GF-D8 (cell line): ENCODE measurements around the gene RNGTT.
"Not testable (repeated sequence)": the region's sequence is repeated elsewhere in the genome, so short reads cannot be mapped to it uniquely, and the experiment has no call there.

ENCODE experiments used
- DNase-seq: peaks from one replicate; lab custom pipeline; 2025; lab: John Stamatoyannopoulos, UW

Gene RNGTT

DNA sequence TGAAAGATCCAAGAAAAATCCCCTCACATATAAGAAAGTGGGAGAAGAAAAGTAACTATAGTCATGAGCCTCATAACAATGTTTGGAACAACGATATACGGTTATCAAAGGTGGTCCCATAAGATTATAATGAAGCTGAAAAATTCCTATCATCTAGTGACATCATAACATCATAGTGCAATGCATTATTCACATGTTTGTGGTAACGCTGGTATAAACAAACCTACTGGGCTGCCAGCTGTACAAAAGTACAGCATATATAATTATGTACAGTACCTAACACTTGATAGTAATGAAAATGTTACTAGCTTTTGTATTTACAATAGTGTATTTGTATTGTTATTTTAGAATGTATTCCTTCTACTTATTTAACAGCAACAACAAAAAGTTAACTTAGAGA is 240.7 kb downstream of the RNGTT start:
- no peak for DNase-seq

- DNase-seq: not testable (repeated sequence)
Measured at GRCh38 chr6:88716399-88716798, 247.0 kb downstream of the RNGTT start.

GRCh38 chr6:88712243-88712936 is 251.0 kb downstream of the RNGTT start:
- DNase-seq: no peak

DNA sequence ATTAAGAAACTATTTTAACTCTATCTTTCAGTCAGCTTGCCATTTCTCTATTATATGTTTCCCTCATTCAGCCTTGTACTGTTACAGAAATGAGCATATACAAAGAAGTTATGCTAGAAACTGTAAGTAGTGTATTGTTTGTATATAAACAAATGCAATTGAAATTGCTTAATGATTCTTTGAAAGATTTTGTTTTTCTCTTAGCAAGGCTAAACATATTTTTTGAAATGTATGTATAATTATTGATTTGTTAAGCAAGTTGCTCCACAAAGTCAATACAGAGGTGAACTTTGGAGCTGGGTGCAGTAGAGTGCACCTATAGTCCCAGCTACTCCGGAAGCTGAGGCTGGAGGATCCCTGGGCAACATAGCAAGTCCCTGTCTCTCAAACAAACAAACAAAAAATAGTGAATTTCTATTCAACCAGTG is 253.6 kb downstream of the RNGTT start:
- DNase-seq: no peak

DNA sequence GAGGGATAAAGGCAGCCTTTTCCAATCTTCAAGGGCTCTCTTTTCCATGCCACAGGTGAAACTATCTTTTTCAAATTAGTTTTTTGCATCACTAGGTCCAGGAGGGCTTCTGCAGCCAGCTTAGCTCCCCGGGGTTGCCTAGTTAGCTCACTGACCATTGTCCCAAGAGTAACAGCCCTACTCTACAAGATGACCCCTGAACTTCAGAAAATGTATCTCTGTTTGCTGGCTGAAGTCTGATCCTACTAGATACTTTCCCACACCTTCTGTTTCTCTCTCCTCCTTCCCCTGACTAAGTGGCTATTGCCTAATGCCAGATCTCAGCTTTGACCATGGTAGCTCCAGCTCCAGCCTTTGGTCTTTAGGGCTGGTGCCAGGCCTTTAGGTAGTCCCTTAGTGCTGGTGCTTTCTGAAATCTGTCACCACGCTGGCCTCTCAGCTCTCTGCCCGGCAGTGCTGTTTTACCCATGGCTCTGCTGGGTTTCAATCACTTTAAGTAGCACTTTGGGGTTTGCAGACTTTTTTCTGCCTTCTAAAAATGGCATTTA is 255.1 kb downstream of the RNGTT start:
- no peak for DNase-seq

DNA sequence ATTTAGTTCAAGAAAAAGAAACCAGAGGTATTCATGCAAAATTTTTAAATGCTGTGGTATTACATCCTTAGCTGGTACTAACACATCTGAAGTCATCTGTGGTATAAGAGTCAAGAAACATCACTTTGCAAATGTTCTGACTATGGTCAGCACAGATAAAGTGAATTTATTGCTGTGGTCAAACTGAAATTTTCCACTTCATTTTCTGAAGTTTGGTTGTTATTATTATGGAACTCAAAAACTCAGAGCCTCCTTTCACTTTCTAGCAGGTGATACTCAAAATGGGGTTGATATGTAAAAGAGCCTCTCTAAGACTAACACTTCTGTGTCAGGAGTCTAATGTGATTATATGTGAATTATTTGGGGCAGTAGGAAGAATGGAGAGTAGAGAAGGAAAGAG is 257.8 kb downstream of the RNGTT start:
- no peak for DNase-seq

GRCh38 chr6:88704980-88705379 is 258.4 kb downstream of the RNGTT start:
- no peak for DNase-seq

DNA sequence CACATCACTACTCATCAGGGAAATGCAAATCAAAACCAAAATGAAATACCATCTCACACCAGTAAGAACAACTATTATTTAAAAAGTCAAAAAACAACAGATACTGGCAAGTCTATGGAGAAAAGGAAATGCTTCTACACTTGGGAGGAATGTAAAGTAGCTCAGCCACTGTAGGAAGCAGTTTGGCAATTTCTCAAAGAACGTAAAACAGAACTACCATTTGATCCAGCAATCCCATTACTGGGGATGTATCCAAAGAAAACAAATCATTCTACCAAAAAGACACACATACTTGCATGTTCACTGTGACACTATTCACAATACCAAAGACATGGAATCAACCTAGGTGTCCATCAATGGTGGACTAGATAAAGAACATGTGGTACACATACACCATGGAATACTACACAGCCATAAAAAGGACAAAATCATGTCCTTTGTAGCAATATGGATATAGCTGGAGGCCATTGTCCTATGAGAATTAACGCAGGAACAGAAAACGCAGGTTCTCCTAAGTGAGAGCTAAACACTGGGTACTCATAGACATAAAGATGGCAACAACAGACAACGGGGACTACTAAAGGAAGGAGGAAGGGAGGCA is 260.4 kb downstream of the RNGTT start:
- no peak for DNase-seq

DNA sequence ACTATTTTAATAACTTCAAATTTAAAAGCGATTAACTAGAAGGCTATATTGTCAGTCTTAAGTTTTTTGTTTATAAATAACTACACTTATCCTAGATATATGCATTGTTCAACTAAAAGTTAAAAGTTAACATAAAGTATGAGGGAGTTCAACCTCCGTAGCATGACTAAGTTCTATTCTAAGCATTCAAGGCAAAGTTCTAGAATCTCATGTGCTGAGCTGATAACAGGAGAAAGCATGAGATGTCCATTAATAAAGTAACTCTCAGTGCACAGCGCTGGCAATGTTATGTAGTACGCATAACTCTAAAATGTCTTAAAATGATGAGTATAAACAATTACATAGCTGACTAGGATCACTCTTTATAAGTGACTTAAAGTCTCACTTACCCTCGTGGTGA is 264.8 kb downstream of the RNGTT start:
- DNase-seq: no peak

GRCh38 chr6:88695937-88696336 is 267.5 kb downstream of the RNGTT start:
- DNase-seq: no peak

DNA sequence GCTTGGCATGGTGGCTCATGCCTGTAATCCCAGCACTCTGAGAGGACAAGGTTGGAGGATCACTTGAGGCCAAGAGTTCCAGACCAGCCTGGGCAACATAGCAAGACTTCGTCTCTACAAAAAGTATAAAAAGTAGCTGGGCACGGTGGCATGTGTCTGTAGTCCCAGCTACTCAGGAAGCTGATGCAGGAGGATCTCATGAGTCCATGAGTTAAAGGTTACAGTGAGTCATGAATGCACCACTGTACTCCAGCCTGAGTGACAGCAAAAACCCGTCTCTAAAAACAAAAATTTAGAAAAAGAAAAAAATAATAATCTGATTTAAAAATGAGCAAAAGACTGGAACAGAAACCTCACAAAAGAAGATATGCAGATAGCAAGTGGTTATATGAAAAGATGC is 279.7 kb downstream of the RNGTT start:
- no peak for DNase-seq

GRCh38 chr6:88680654-88681053 is 282.8 kb downstream of the RNGTT start:
- DNase-seq: no peak

DNA sequence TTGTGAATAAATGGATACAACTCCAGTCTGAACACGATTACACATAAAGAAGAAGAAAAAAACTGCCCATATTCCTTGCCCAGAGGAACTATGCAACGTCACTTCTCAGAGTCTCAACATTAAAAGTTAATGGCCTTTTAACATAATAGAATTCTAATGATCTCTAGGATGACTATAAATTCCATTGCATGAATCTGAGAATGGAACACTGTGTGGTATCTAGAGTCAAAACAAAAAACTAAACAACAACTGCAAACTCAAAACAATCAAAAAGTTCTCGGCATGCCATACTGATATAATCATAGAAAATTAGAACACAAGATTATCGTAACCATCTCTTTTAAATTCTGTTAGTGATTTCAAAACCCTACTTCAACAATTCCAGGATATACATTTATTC is 283.6 kb downstream of the RNGTT start:
- DNase-seq: no peak

DNA sequence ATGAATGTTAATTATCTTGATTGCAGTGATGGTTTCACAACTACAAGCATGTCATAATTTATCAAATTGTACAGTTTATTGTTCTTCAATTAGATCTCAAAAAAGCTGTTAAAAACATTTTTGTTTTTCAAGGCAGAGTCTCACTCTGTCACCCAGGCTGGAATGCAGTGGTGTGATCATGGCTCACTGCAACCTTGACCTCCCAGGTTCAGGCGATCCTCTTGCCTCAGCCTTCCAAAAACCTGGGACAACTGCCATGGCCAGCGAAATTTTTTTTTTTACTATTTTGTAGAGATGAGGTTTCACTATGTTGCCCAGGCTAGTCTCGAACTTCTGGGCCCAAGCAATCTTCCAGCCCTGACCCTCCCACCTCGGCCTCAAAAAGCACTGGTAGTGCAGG is 286.1 kb downstream of the RNGTT start:
- DNase-seq: no peak

GRCh38 chr6:88671624-88672023 is 291.8 kb downstream of the RNGTT start:
- no peak for DNase-seq

DNA sequence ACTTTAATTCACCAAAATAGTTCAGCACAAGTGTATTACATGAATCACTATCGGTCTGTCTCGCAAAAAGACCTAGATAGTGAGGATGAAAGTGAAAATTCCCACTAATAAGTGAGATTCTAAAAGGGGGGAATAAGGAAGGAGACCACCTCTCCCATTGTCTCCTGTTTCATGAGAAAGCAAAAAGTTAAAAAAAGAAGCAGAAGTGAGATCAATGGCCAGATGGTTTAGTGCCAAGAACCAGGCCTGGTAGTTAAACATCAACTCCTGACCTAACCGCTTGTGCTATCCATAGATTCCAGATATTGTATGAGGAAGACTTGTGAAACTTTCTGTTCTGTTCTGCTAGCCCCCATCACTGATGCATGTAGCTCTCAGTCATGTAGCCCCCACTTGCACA is 293.0 kb downstream of the RNGTT start:
- DNase-seq: no peak

- DNase-seq: no peak
Measured at GRCh38 chr6:88669475-88669874, 293.9 kb downstream of the RNGTT start.

DNA sequence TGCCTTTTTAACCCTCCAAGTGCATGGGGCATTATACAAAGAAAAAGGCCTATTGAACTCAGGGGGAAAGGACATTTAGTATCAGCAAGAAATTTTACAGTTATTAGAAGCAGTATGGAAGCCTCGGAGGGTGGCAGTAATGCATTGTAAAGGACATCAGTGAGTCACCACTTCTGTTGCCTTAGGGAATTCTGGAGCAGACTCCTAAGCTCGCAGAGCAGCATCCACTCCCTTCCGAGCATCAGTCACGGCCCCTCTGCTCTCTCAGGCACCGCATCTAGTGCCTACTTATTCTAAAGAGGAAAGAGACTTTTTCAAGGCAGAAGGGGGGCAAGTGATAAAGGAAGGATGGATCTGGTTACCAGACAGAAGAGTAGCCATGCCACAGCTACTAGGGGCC is 296.5 kb downstream of the RNGTT start:
- no peak for DNase-seq

GRCh38 chr6:88665131-88665530 is 298.3 kb downstream of the RNGTT start:
- no peak for DNase-seq

DNA sequence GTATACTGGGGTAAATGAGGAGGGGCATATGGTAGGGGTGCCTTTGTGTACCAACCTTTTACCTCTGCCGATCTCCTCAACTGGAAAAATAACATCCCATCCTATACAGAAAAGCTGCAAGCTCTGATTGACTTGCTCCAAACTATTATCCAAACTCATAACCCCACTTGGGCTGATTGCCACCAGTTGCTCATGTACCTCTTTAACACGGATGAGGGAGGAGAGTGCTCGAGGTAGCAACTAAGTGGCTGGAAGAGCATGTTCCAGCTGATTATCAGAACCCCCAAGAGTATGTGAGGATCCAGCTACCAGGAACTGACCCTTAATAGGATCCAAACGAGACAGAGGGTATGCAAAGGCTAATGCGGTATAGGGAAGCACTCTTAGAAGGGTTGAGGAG is 299.6 kb downstream of the RNGTT start:
- DNase-seq: no peak

DNA sequence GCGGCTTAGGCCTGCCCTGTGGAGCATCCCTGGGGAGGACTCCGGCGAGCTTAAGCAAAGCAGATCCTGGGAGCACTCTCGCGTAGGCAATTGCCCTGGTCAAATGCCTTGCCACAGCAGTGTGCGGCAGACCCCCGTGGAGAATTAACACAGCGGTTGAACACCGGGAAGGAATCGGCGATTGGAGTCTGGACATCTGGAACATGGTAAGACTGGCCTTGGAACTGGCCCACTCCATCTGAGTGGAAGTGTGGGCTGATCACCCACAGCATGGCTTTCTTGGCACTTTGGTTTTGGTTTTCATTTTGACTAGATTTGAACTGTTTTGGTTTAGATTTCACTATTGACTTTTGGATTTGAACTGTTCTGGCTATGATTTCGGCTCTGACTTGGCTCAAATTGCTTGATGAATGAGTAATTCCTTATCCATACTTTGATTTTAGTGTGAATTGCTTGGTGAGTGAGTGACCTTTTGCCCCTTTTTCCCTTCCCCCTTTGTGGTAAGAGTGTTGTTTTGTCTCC is 300.7 kb downstream of the RNGTT start:
- no peak for DNase-seq

DNA sequence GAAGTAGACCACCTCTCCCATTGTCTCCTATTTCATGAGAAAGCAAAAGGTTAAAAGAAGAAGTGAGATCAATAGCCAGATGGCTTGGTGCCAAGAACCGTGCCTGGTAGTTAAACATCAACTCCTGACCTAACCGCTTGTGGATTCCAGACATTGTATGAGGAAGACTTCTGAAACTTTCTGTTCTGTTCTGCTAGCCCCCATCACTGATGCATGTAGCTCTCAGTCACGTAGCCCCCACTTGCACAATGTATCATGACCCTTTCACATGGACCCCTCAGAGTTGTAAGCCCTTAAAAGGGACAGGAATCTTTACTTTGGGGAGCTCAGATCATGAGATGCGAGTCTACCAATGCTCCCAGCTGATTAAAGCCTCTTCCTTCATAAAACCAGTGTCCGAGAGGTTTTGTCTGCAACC is 301.2 kb downstream of the RNGTT start:
- DNase-seq: no peak

DNA sequence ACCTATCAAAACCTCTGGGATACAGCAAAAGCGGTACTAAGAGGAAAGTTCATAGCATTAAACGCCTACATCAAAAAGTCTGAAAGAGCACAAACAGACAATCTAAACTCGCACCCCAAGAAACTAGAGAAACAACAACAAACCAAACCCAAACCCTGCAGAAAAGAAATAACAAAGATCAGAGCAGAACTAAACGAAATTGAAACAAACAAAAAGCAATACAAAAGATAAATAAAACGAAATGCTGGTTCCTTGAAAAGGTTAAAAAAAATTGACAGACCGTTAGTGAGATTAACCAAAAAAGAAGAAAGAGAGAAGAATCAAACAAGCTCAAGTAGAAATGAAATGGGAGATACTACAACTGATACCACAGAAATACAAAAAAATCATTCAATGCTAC is 302.3 kb downstream of the RNGTT start:
- DNase-seq: no peak

DNA sequence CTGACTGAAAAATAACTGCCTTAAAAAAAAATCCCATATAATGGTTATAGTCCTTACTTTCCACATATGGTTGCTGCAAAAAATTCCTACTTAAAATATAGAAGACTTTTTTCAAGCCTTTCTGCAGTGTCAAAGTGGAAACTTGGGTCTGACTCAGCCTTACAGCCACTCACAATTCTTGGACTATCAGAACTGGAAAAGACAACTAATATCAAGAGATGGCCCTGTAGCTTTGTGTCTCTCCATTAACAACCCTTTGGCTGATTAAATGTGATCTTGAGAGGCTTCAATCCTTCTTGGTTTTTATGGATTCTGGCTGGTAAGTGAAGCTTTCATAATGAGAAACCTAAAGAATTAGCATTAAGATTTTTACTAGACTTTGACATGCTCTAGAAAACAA is 307.8 kb downstream of the RNGTT start:
- no peak for DNase-seq
